PC-3 (cell line): ENCODE data around the gene GMDS. TPM values are rescaled to one million over a fixed set of nuclear protein-coding genes. Genes with fewer than 3 reads are reported as not detected.

ENCODE experiments used
- ATAC-seq: fragments of 200-7000 bp; cut with Tn5 transposase; 2 replicates; pipeline ENCODE4 v1.9.1; 2020; ENCODE audit warnings: mild to moderate bottlenecking, moderate library complexity
- BruUV-seq: library from RNA; stranded (reverse); fragments of 400-500 nt; replicated peaks from 2 replicates; lab custom pipeline; 2021; lab: Mats Ljungman, UMichigan
- CTCF ChIA-PET: fragments of 300-600 bp; sonication (Branson Sonifier 250); formaldehyde crosslinking; loops from one replicate; lab custom pipeline; 2022; ENCODE audit warnings: antibody characterized with exemption; lab: Charles Lee
- POLR2A ChIA-PET: fragments of 300-600 bp; sonication (Branson Sonifier 250); formaldehyde crosslinking; loops from one replicate; lab custom pipeline; 2022; ENCODE audit warnings: antibody characterized with exemption; ENCODE audit not compliant: unreplicated experiment; lab: Charles Lee
- DNase-seq: peaks from one replicate; pipeline ENCODE4 v3.0.0-alpha.2; 2015
- H2AFZ ChIP-seq: fragments of 300-600 bp; sonication (generic); 2 replicates; pipeline ENCODE4 v1.6.0; 2016; ENCODE audit warnings: antibody characterized with exemption, low read length
- H3F3A ChIP-seq: fragments of 300-600 bp; sonication (generic); one replicate; pipeline ENCODE4 v1.6.0; 2017; ENCODE audit warnings: antibody characterized with exemption, low read length, control low read depth, mild to moderate bottlenecking; ENCODE audit not compliant: unreplicated experiment
- H3K27ac ChIP-seq: fragments of 300-600 bp; sonication (generic); 2 replicates; pipeline ENCODE4 v1.5.1; 2016; ENCODE audit warnings: mild to moderate bottlenecking, low read length
- H3K27me3 ChIP-seq: fragments of 300-600 bp; sonication (generic); 2 replicates; pipeline ENCODE4 v1.6.1; 2016; ENCODE audit warnings: low read length, mixed read lengths
- H3K36me3 ChIP-seq: fragments of 300-600 bp; sonication (generic); 2 replicates; pipeline ENCODE4 v1.6.1; 2016; ENCODE audit warnings: low read depth, mixed run types, low read length, mixed read lengths
- H3K4me1 ChIP-seq: fragments of 300-600 bp; sonication (generic); 2 replicates; pipeline ENCODE4 v1.5.1; 2016; ENCODE audit warnings: low read length; ENCODE audit not compliant: insufficient read depth
- H3K4me2 ChIP-seq: fragments of 300-600 bp; sonication (generic); 2 replicates; pipeline ENCODE4 v1.6.0; 2016; ENCODE audit warnings: low read length
- H3K4me3 ChIP-seq: fragments of 300-600 bp; sonication (generic); 2 replicates; pipeline ENCODE4 v1.5.1; 2016; ENCODE audit warnings: mild to moderate bottlenecking, low read length, mixed read lengths
- H3K79me2 ChIP-seq: fragments of 300-600 bp; sonication (generic); 2 replicates; pipeline ENCODE4 v1.6.1; 2017; ENCODE audit warnings: low read length, mixed read lengths
- H3K9ac ChIP-seq: fragments of 300-600 bp; sonication (generic); 2 replicates; pipeline ENCODE4 v1.6.0; 2016; ENCODE audit warnings: mild to moderate bottlenecking, low read length
- H3K9me2 ChIP-seq: fragments of 300-600 bp; sonication (generic); replicated peaks from 2 replicates; pipeline ENCODE4 v1.6.1; 2016; ENCODE audit warnings: mixed run types, low read length, mixed read lengths
- H3K9me3 ChIP-seq: fragments of 300-600 bp; sonication (generic); 2 replicates; pipeline ENCODE4 v1.6.1; 2016; ENCODE audit warnings: low read length, mixed read lengths
- H4K20me1 ChIP-seq: fragments of 300-600 bp; sonication (generic); 2 replicates; pipeline ENCODE4 v1.6.1; 2016; ENCODE audit warnings: low read length, mixed read lengths
- EZH2 ChIP-seq: fragments of 300-600 bp; sonication (generic); IDR thresholded peaks from one replicate; pipeline ENCODE4 v1.6.1; 2017; ENCODE audit warnings: antibody characterized with exemption, mild to moderate bottlenecking, low read length; ENCODE audit not compliant: unreplicated experiment
- EZH2phosphoT487 ChIP-seq: fragments of 300-600 bp; sonication (generic); IDR thresholded peaks from 2 replicates; pipeline ENCODE4 v1.6.1; 2018; ENCODE audit warnings: mild to moderate bottlenecking, antibody characterized with exemption, low read length, borderline replicate concordance
- intact Hi-C: fragments of 100-400 bp; cut with micrococcal nuclease; formaldehyde crosslinking; loops from 2 replicates; pipeline ENCODE4 v1.9.0; 2023
- total RNA-seq: library from RNA; depleted of rRNA; stranded (reverse); fragments of >200 nt; gene quantifications from 2 replicates; pipeline ENCODE4 v1.2.3, GENCODE V29; 2014
- TF ChIP-seq, protein P1 (sequence below): fragments of 300-600 bp; sonication (generic); conservative IDR thresholded peaks from 2 replicates; pipeline ENCODE4 v1.5.1; 2017; ENCODE audit warnings: antibody characterized with exemption, low read depth, mild to moderate bottlenecking, low read length

The GMDS gene
- total RNA-seq, 1 experiment from 2014 or later: 18.3 TPM

DNA sequence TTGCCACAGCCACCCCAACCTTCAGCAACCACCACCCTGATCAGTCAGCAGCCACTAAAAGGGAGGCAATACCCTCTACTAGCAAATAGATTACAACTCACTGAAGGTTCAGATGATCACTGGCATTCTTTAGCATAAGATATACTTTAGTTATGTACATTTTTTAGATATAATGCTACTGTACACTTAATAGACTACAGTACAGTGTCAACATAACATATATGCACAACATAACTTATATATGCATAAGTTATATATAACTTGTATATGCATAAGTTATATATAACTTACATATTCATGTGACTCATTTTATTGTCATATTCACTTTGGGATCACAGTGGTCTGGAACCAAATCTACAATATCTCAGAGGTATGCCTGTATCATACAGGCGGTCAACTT, 61.7 kb downstream of the GMDS start:
- Histone ChIP-seq H3K9me3 (no peaks in the 10 kb centered on the region), H3K4me2 (no peak overlapping the region), H3F3A (no peaks in the 10 kb centered on the region), H3K79me2 (peaks cover 15% of the 10 kb centered on the region), H3K9me2 (0 out of 2 replicates have a peak, but pooled peaks cover 4% of the 10 kb centered on the region), H3K4me3 (no peak overlapping the region), H3K4me1 (no peaks in the 10 kb centered on the region), H2AFZ (no peak overlapping the region), H4K20me1 (0 out of 2 replicates have a peak, but pooled peaks cover 6% of the 10 kb centered on the region), H3K27me3 (no peaks in the 10 kb centered on the region), H3K9ac (no peak overlapping the region), H3K27ac (no peak overlapping the region), H3K36me3 (no peaks in the 10 kb centered on the region)
- ChIA-PET POLR2A (no interaction called here), CTCF (no interaction called here)
- no peak for TF ChIP-seq EZH2
- TF ChIP-seq EZH2phosphoT487: no peak
- TF ChIP-seq, protein P1, sequence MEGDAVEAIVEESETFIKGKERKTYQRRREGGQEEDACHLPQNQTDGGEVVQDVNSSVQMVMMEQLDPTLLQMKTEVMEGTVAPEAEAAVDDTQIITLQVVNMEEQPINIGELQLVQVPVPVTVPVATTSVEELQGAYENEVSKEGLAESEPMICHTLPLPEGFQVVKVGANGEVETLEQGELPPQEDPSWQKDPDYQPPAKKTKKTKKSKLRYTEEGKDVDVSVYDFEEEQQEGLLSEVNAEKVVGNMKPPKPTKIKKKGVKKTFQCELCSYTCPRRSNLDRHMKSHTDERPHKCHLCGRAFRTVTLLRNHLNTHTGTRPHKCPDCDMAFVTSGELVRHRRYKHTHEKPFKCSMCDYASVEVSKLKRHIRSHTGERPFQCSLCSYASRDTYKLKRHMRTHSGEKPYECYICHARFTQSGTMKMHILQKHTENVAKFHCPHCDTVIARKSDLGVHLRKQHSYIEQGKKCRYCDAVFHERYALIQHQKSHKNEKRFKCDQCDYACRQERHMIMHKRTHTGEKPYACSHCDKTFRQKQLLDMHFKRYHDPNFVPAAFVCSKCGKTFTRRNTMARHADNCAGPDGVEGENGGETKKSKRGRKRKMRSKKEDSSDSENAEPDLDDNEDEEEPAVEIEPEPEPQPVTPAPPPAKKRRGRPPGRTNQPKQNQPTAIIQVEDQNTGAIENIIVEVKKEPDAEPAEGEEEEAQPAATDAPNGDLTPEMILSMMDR: no peak
- intact Hi-C loops: no loop called here
- no peak for DNase-seq
- BruUV-seq: no TSS peak
- no peak for ATAC-seq

DNA sequence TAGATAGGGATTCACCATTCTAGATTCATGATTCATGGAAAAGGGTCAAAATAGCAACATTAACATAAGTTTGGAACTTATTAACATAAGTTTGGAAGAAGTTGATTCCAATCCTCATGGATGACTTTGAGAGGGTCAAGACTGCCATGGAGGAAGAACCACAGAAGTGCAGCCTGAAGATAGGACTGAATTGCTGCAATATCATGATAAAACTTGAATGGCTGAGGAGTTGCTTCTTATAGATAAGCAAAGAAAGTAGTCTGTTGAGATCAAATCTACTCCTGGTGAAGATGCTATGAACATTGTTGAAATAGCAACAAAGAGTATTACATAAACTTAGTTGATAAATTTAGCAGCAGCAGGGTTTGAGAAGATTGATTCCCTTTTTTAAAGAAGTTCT, 62.2 kb downstream of the GMDS start:
- intact Hi-C loops: no loop called here
- no TSS peak for BruUV-seq
- H3K27ac ChIP-seq: no peak overlapping the region

DNA sequence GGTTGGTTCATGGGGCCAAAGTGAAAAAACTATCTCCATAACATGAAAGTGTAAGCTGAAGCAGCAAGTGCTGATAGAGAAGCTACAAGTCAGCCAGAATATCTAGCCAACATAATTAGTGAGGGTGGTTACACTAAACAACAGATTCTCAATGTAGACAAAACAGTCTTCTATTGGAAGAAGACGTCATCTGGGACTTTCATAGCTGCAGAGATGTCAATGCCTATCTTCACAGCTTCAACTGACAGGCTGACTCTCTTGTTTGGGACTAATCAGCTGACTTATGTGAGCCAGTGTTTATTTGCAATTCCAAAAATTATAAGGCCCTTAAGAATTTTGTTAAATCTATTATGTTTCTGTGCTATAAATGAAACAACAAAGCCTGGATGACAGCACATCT, 63.2 kb downstream of the GMDS start:
- intact Hi-C loops: no loop called here
- Histone ChIP-seq H3K27me3 (no peaks in the 10 kb centered on the region), H4K20me1 (0 out of 2 replicates have a peak, but pooled peaks cover 6% of the 10 kb centered on the region), H3K9me3 (no peaks in the 10 kb centered on the region), H3K36me3 (no peaks in the 10 kb centered on the region), H3F3A (no peaks in the 10 kb centered on the region), H3K27ac (no peak overlapping the region), H3K9ac (no peak overlapping the region), H3K79me2 (peaks cover 28% of the 10 kb centered on the region), H2AFZ (no peak overlapping the region), H3K9me2 (0 out of 2 replicates have a peak, but pooled peaks cover 4% of the 10 kb centered on the region), H3K4me2 (no peak overlapping the region), H3K4me3 (no peak overlapping the region), H3K4me1 (no peaks in the 10 kb centered on the region)
- TF ChIP-seq EZH2phosphoT487 (no peak), EZH2 (no peak)
- TF ChIP-seq, protein P1: no peak
- no peak for ATAC-seq
- CTCF ChIA-PET: no interaction called here
- BruUV-seq: no TSS peak
- no peak for DNase-seq
- POLR2A ChIA-PET: no interaction called here

More for the DNA sequence above, 62.2 kb downstream of the GMDS start:
- Histone ChIP-seq H3F3A (no peaks in the 10 kb centered on the region), H3K9me2 (0 out of 2 replicates have a peak, but pooled peaks cover 4% of the 10 kb centered on the region), H3K79me2 (peaks cover 18% of the 10 kb centered on the region), H4K20me1 (0 out of 2 replicates have a peak, but pooled peaks cover 6% of the 10 kb centered on the region), H2AFZ (no peak overlapping the region), H3K4me1 (no peaks in the 10 kb centered on the region), H3K4me2 (no peak overlapping the region), H3K9ac (no peak overlapping the region), H3K27me3 (no peaks in the 10 kb centered on the region), H3K9me3 (no peaks in the 10 kb centered on the region), H3K36me3 (no peaks in the 10 kb centered on the region), H3K4me3 (no peak overlapping the region)
- POLR2A ChIA-PET: no interaction called here
- CTCF ChIA-PET: no interaction called here
- TF ChIP-seq, protein P1: no peak
- TF ChIP-seq EZH2phosphoT487: no peak
- no peak for TF ChIP-seq EZH2
- ATAC-seq (no peak), DNase-seq (no peak)
